AG08396 (cell line): ENCODE data around the gene PIP5K1A.

Source experiments
- DNase-seq: peaks from one replicate; pipeline ENCODE4 v3.0.0; 2012; ENCODE audit warnings: low spot score, mixed read lengths

PIP5K1A gene

GRCh38 chr1:151289080-151289935 is 91.0 kb downstream of the PIP5K1A start:
- no peak for DNase-seq

- no peak for DNase-seq
Observed at GRCh38 chr1:151289991-151290708, 91.8 kb downstream of the PIP5K1A start.

DNA sequence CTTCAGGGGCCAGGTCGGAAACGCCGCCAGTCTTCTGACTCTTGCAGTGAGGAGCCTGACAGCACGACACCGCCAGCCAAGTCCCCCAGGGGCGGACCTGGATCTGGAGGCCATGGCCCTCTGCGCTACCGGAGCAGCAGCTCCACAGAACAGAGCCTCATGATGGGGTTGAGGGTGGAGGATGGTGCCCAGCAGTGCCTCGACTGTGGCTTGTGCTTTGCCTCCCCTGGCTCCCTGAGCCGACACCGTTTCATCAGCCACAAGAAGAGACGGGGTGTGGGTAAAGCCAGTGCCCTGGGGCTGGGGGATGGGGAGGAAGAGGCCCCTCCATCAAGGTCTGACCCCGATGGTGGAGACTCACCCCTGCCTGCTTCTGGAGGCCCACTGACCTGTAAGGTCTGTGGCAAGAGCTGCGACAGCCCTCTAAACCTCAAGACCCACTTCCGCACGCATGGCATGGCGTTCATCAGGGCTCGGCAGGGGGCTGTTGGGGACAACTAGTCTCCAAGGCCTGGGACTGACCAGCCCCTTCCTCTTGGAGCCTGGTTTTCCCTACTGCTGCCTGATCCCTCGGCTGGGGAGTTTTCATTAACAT is 92.5 kb downstream of the PIP5K1A start:
- DNase-seq, result no peak

DNA sequence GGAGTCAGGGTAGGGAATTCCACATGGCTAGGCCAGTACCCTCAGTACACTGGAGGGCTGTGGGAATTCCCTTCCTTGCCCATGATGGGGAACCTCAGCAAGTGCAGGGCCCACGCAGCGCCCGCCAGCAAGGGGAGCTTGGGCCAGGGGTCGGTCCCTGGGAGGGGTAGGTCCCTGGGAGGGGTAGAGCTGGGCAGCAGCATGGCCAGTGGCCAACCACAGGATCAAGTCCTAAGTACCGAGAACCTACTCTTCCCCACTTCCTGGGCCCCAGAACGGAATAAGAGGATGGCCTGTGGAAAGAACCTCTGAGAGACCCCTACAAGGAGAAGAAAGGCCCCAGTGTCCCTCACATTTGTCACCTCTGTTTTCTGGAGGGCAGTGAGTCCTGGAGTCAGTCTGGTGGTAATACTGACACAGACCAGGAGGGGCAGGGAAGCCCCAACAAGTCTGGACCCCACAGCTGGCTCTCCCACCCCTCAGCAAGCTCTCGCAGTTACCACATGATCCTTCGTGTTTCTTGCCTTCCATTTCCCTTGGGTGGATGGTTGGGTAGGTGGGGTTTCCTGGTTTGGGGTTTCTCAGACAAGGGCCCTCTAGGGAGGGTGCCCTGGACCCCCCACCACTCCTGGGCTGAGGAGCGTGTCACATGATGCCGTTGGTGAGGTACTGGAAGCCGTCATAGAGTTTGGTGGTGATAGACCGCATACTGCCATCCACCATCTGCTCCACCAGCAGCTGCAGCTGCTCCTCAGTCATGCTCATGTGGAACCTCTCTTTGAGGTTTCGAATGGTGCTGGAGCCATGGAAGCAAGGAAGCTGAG is 94.1 kb downstream of the PIP5K1A start:
- DNase-seq, result no peak

DNA sequence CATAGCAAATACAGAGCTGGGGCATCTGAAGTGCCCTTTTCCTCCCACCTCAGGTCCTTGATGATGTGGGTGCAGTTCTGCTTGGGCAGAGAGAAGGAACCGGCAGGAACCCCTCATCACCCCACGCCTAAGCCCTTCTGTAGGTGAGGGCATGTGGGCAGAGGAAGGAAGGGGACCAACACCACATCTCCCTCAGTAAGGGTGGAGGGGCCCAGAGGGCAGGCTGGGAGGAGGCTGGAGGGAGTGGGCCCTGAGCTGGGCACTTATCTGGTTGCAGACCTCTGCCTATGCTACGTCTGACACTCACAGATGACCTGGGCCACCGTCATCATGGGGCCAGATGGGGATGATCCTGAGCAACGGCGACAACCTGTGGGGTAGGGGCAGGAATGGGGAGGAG is 94.7 kb downstream of the PIP5K1A start:
- DNase-seq, result no peak

DNA sequence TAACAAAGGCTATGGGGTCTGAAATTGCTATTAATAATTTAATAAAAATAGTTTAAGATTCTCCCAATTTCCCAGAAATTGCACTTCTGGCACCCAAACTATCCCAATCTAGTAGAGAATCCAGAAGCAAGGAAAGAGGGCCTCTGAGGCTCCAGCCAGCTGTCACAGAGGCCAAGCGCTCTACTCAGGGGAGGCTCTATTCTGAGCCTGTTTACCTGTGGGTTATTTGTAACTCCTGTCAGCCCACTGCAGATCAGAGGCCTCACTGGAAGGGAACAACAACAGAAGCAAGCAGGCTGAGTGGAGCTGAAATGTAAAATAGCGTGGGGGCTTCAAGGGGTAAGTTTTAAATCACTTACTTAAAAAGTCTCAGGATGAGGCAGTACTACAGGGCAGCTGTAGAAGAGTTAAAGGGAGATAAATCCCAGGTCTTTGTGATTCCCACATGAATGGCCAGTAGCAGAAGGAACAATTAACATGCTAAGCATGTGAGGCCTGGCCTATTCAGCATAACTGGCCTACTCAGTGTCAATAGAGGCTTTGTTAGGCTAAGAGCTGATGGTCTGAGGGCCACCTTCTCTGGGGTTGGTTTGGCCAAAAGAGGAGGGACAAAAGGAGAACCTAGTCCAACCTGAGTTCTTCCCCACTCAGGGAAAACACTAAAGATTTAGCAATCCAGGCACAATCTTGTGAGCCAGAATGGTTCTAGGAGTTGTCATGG is 96.5 kb downstream of the PIP5K1A start:
- no peak for DNase-seq
